Measurements from ENCODE around the gene B3GNT8. TPM values are rescaled to one million over a fixed set of nuclear protein-coding genes. Genes with fewer than 3 reads are reported as not detected.

Gene B3GNT8
- total and polyA plus RNA-seq, 9 of the 15 experiments (the other 6 are each of a cell fraction or from before 2014, with no cell fraction given) = 0.11 to 2.9 (median 0.65) TPM; not detected in 2

- TF ChIP-seq, protein P1, sequence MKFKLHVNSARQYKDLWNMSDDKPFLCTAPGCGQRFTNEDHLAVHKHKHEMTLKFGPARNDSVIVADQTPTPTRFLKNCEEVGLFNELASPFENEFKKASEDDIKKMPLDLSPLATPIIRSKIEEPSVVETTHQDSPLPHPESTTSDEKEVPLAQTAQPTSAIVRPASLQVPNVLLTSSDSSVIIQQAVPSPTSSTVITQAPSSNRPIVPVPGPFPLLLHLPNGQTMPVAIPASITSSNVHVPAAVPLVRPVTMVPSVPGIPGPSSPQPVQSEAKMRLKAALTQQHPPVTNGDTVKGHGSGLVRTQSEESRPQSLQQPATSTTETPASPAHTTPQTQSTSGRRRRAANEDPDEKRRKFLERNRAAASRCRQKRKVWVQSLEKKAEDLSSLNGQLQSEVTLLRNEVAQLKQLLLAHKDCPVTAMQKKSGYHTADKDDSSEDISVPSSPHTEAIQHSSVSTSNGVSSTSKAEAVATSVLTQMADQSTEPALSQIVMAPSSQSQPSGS (CRISPR knock-in tag; IDR thresholded peaks at IDR 0.05) = no peak
- TF ChIP-seq ILK (tag; IDR thresholded peaks at IDR 0.05; ENCODE audit: borderline replicate concordance, low read depth) (no peak), NONO (IDR thresholded peaks at IDR 0.05; ENCODE audit: low read depth in 2 of 2, low read length in 1 of 2) (no peak), ZNF696 (CRISPR knock-in tag; conservative IDR thresholded peaks at IDR 0.05) (no peak), ZBTB43 (CRISPR knock-in tag; IDR thresholded peaks at IDR 0.05) (no peak), ZZZ3 (IDR thresholded peaks at IDR 0.05) (no peak), TOE1 (IDR thresholded peaks at IDR 0.05; ENCODE audit: borderline replicate concordance) (peak; percentile 76; the same call in 1 of the 2 replicates), TOE1 (CRISPR knock-in tag; IDR thresholded peaks at IDR 0.05; ENCODE audit: borderline replicate concordance, low read depth) (no peak), RHOXF2B (CRISPR knock-in tag; conservative IDR thresholded peaks at IDR 0.05) (no peak), ELF4 (CRISPR knock-in tag; IDR thresholded peaks at IDR 0.05) (no peak), NR4A1 (CRISPR knock-in tag; IDR thresholded peaks at IDR 0.05) (no peak), NR4A1 (tag; IDR thresholded peaks at IDR 0.05) (no peak), TARDBP (IDR thresholded peaks at IDR 0.05) (no peak; the same call in 1 of the 2 replicates), ZNF175 (CRISPR knock-in tag; IDR thresholded peaks at IDR 0.05; ENCODE audit: low read depth) (no peak), SRSF1 (IDR thresholded peaks at IDR 0.05; ENCODE audit: low read depth, low read length) (no peak), KAT7 (CRISPR knock-in tag; IDR thresholded peaks at IDR 0.05; ENCODE audit: borderline replicate concordance) (no peak; the same call in 1 of the 2 replicates), RFX1 (IDR thresholded peaks at IDR 0.05) (no peak; the same call in 1 of the 2 replicates)
- TF ChIP-seq, protein P2, sequence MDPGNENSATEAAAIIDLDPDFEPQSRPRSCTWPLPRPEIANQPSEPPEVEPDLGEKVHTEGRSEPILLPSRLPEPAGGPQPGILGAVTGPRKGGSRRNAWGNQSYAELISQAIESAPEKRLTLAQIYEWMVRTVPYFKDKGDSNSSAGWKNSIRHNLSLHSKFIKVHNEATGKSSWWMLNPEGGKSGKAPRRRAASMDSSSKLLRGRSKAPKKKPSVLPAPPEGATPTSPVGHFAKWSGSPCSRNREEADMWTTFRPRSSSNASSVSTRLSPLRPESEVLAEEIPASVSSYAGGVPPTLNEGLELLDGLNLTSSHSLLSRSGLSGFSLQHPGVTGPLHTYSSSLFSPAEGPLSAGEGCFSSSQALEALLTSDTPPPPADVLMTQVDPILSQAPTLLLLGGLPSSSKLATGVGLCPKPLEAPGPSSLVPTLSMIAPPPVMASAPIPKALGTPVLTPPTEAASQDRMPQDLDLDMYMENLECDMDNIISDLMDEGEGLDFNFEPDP (CRISPR knock-in tag; IDR thresholded peaks at IDR 0.05) = no peak
- TF ChIP-seq, protein P3, sequence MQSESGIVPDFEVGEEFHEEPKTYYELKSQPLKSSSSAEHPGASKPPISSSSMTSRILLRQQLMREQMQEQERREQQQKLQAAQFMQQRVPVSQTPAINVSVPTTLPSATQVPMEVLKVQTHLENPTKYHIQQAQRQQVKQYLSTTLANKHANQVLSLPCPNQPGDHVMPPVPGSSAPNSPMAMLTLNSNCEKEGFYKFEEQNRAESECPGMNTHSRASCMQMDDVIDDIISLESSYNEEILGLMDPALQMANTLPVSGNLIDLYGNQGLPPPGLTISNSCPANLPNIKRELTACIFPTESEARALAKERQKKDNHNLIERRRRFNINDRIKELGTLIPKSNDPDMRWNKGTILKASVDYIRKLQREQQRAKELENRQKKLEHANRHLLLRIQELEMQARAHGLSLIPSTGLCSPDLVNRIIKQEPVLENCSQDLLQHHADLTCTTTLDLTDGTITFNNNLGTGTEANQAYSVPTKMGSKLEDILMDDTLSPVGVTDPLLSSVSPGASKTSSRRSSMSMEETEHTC (IDR thresholded peaks at IDR 0.05) = no peak
- TF ChIP-seq, protein P4, sequence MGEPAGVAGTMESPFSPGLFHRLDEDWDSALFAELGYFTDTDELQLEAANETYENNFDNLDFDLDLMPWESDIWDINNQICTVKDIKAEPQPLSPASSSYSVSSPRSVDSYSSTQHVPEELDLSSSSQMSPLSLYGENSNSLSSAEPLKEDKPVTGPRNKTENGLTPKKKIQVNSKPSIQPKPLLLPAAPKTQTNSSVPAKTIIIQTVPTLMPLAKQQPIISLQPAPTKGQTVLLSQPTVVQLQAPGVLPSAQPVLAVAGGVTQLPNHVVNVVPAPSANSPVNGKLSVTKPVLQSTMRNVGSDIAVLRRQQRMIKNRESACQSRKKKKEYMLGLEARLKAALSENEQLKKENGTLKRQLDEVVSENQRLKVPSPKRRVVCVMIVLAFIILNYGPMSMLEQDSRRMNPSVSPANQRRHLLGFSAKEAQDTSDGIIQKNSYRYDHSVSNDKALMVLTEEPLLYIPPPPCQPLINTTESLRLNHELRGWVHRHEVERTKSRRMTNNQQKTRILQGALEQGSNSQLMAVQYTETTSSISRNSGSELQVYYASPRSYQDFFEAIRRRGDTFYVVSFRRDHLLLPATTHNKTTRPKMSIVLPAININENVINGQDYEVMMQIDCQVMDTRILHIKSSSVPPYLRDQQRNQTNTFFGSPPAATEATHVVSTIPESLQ (CRISPR knock-in tag; IDR thresholded peaks at IDR 0.05) = 0 out of 2 replicates have a peak, but pooled peaks have one; percentile 21
Measured at GRCh38 chr19:41439441-41440222, 12.5 kb upstream of the B3GNT8 start, which contains the start of gene DMAC2 (continued).

All from K562 (cell line).